Mesendoderm (in vitro differentiated cells): ENCODE measurements around the gene CEP135.
A peak's percentile ranks its signal among the peaks of the same experiment; 100 is the strongest.

Source experiments
- DNase-seq: peaks from one replicate; pipeline ENCODE4 v3.0.0; 2013
- H2AK5ac ChIP-seq: 2 replicates; pipeline ENCODE4 v1.6.1; 2013; ENCODE audit warnings: low read length, inconsistent platforms
- H2BK120ac ChIP-seq: 2 replicates; pipeline ENCODE4 v1.6.1; 2013; ENCODE audit warnings: low read depth, mild to moderate bottlenecking, low read length, moderate library complexity, mixed read lengths
- H2BK15ac ChIP-seq: replicated peaks from 2 replicates; pipeline ENCODE4 v1.6.1; 2013; ENCODE audit warnings: low read depth, mild to moderate bottlenecking, moderate library complexity
- H2BK5ac ChIP-seq: 2 replicates; pipeline ENCODE4 v1.6.1; 2013; ENCODE audit warnings: low read length, inconsistent platforms
- H3K18ac ChIP-seq: 2 replicates; pipeline ENCODE4 v1.6.1; 2013; ENCODE audit warnings: mild to moderate bottlenecking, low read length, mixed read lengths
- H3K23ac ChIP-seq: one replicate; pipeline ENCODE4 v1.6.1; 2013; ENCODE audit warnings: low read length
- H3K27ac ChIP-seq: 2 replicates; pipeline ENCODE4 v1.5.1; 2013; ENCODE audit warnings: low read depth, mild to moderate bottlenecking, inconsistent platforms, low read length, moderate library complexity
- H3K27me3 ChIP-seq: 2 replicates; pipeline ENCODE4 v1.6.1; 2013; ENCODE audit warnings: low read length, control low read depth, mild to moderate bottlenecking, inconsistent platforms; ENCODE audit not compliant: insufficient read depth, poor library complexity
- H3K36me3 ChIP-seq: 2 replicates; pipeline ENCODE4 v1.6.1; 2013; ENCODE audit warnings: low read length, inconsistent platforms; ENCODE audit not compliant: control insufficient read depth, insufficient read depth
- H3K4ac ChIP-seq: one replicate; pipeline ENCODE4 v1.6.1; 2013; ENCODE audit warnings: low read depth, mild to moderate bottlenecking, low read length, moderate library complexity
- H3K4me1 ChIP-seq: 2 replicates; pipeline ENCODE4 v1.6.1; 2013; ENCODE audit warnings: low read depth, low read length, inconsistent platforms; ENCODE audit not compliant: control insufficient read depth
- H3K4me2 ChIP-seq: 2 replicates; pipeline ENCODE4 v1.6.1; 2013; ENCODE audit warnings: low read length
- H3K4me3 ChIP-seq: 2 replicates; pipeline ENCODE4 v1.5.1; 2013; ENCODE audit warnings: mild to moderate bottlenecking, low read length
- H3K56ac ChIP-seq: one replicate; pipeline ENCODE4 v1.6.1; 2013; ENCODE audit warnings: low read length
- H3K79me1 ChIP-seq: 2 replicates; pipeline ENCODE4 v1.6.1; 2013; ENCODE audit warnings: low read length, inconsistent platforms
- H3K79me2 ChIP-seq: 2 replicates; pipeline ENCODE4 v1.6.1; 2013; ENCODE audit warnings: mild to moderate bottlenecking, low read length; ENCODE audit not compliant: control insufficient read depth, insufficient read depth
- H3K9ac ChIP-seq: 2 replicates; pipeline ENCODE4 v1.6.1; 2013; ENCODE audit warnings: low read length, inconsistent platforms
- H4K5ac ChIP-seq: one replicate; pipeline ENCODE4 v1.6.1; 2013; ENCODE audit warnings: low read length
- H4K8ac ChIP-seq: one replicate; pipeline ENCODE4 v1.6.1; 2013; ENCODE audit warnings: low read depth, mild to moderate bottlenecking, control low read depth, low read length, moderate library complexity
- WGBS: extraction: QIAGEN DNeasy Blood & Tissue Kit; methylation state at CpG from one replicate; pipeline ENCODE4 v1.1.7; 2013; ENCODE audit warnings: low lambda C conversion rate, missing lambda C conversion rate; ENCODE audit not compliant: insufficient coverage; ENCODE audit errors: extremely low coverage; 5-methylcytosine and 5-hydroxymethylcytosine counted together

Gene CEP135

GRCh38 chr4:55979562-55979961, 30.8 kb downstream of the CEP135 start:
- H3K23ac ChIP-seq = no peak overlapping the region
- H3K4me3 ChIP-seq = no peak overlapping the region
- no peak overlapping the region for H3K18ac ChIP-seq
- WGBS = no CpG with 5 or more reads among the region's 3 CpGs
- H3K79me2 ChIP-seq = no peaks in the 10 kb centered on the region
- no peak overlapping the region for H3K9ac ChIP-seq
- no peak overlapping the region for H3K56ac ChIP-seq
- H3K27me3 ChIP-seq = no peaks in the 10 kb centered on the region
- no peak overlapping the region for H3K4ac ChIP-seq
- H4K8ac ChIP-seq = peak overlapping the region; percentile 56
- no peaks in the 10 kb centered on the region for H3K79me1 ChIP-seq
- no peak overlapping the region for H2BK120ac ChIP-seq
- peak; percentile 40 for DNase-seq
- H3K27ac ChIP-seq = no peak overlapping the region
- H3K4me2 ChIP-seq = no peak overlapping the region
- H2BK15ac ChIP-seq = no peak overlapping the region
- no peak overlapping the region for H2AK5ac ChIP-seq
- peaks cover 2% of the 10 kb centered on the region for H3K4me1 ChIP-seq
- no peak overlapping the region for H4K5ac ChIP-seq
- no peaks in the 10 kb centered on the region for H3K36me3 ChIP-seq
- no peak overlapping the region for H2BK5ac ChIP-seq

DNA sequence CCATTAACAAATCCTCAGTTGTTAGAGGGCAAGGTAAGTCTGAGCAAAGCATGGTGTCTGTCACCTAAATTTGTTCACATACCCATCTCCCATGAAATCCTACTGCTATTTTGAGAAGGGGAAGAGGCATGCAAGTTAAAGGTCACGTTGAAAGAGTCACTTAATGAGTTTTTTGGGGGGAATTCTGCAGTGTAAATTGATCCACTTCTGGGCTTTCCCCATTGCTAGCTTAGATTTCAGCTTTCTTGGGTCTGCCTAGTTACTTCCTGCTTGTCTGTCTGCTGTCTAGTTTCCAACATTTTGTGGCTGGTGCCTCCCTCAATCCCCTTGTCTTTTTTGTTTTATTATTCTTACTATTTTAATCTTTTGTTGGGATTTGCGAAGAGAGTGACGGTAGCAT, 32.0 kb downstream of the CEP135 start:
- no CpG with 5 or more reads among the region's 3 CpGs for WGBS
- Histone ChIP-seq H3K4me3 (no peak overlapping the region), H3K79me2 (no peaks in the 10 kb centered on the region), H3K4ac (no peak overlapping the region), H3K18ac (no peak overlapping the region), H3K27ac (no peak overlapping the region), H4K8ac (no peak overlapping the region), H4K5ac (no peak overlapping the region), H3K9ac (no peak overlapping the region), H3K27me3 (no peaks in the 10 kb centered on the region), H2BK15ac (no peak overlapping the region), H2AK5ac (no peak overlapping the region), H3K36me3 (no peaks in the 10 kb centered on the region), H3K4me2 (no peak overlapping the region), H2BK5ac (no peak overlapping the region), H3K4me1 (peaks cover 2% of the 10 kb centered on the region), H3K56ac (no peak overlapping the region), H2BK120ac (no peak overlapping the region), H3K23ac (no peak overlapping the region), H3K79me1 (no peaks in the 10 kb centered on the region)
- no peak for DNase-seq

DNA sequence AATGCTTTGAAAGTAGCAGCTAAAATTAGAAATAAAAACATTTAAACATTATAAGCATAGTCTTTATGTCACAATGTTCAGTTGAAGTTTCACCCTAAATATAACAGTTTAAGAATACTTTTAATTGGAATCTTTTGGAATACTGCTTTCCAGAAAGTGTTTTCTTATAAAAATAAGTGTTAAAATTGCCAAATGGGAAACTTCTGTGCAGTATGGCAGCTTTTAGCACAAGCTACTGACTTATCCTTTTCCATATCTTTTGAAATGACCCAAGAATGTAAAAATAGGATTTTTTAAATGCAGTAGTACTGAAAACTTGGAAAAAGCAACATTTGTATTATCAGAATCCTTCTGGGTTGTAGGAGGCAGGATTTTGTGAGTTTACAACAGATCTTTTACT, 34.2 kb downstream of the CEP135 start:
- Histone ChIP-seq H3K36me3 (no peaks in the 10 kb centered on the region), H2BK15ac (no peak overlapping the region), H2BK120ac (no peak overlapping the region), H3K4me1 (peaks cover 2% of the 10 kb centered on the region), H3K9ac (no peak overlapping the region), H3K4me3 (no peak overlapping the region), H4K5ac (no peak overlapping the region), H3K18ac (no peak overlapping the region), H3K79me1 (no peaks in the 10 kb centered on the region), H3K56ac (no peak overlapping the region), H3K27me3 (no peaks in the 10 kb centered on the region), H2AK5ac (no peak overlapping the region), H2BK5ac (no peak overlapping the region), H3K4ac (no peak overlapping the region), H3K79me2 (no peaks in the 10 kb centered on the region), H3K4me2 (no peak overlapping the region), H3K23ac (no peak overlapping the region), H4K8ac (no peak overlapping the region), H3K27ac (no peak overlapping the region)
- DNase-seq = no peak

DNA sequence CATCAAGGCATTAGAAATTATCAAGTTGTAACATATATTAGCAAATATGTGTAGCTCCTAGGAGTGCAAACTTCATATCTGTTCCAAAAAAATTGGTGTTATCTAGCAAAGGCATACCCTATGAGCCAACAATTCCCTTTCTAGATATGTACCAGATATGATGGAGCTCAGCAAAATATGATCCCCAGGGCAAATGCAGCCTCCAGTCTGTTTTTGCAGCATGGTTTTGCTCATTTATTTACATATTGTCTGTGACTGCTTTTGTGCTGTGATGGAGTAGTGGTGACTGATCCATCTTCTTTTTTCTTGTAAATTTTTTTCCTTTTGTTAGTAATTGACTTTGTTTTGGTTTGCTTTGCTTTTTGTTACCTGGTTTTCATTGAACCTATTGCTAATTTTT, 41.0 kb downstream of the CEP135 start:
- Histone ChIP-seq H3K79me2 (no peaks in the 10 kb centered on the region), H2BK120ac (no peak overlapping the region), H3K27ac (no peak overlapping the region), H3K36me3 (no peaks in the 10 kb centered on the region), H3K23ac (no peak overlapping the region), H3K18ac (no peak overlapping the region), H3K9ac (no peak overlapping the region), H3K79me1 (no peaks in the 10 kb centered on the region), H3K27me3 (no peaks in the 10 kb centered on the region), H3K56ac (no peak overlapping the region), H2BK5ac (no peak overlapping the region), H4K5ac (no peak overlapping the region), H2AK5ac (no peak overlapping the region), H3K4me2 (no peak overlapping the region), H3K4me1 (no peaks in the 10 kb centered on the region), H3K4me3 (no peak overlapping the region), H3K4ac (no peak overlapping the region), H2BK15ac (no peak overlapping the region), H4K8ac (no peak overlapping the region)
- DNase-seq = no peak

DNA sequence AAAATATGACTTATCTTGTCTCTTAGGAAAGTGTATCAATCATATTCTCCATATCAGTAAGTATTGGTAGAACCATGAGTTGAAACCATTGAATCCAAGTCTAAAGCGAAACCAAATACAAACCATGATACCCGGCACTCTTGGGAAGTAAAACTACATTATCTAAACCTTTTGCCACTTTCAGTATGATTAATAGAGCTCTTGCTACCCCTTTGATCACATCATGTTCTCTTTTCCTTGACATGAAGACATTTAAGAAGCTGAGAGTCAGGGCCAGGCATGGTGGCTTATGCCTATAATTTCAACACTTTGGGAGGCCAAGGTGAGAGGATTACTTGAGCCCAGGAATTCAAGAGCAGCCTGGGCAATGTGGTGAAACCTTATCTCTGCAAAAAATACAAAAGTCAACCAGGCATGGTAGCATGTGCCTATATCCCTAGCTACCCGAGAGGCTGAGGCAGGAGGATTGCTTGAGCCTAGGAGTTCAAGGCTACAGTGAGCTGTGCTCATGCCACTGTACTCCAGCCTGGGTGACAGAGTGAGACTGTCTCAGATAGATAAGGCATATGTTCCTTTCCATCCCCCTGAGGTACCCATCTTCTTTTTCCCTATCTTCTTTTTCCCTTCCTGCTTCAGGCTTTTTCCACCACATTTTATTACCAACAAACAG, 45.4 kb downstream of the CEP135 start:
- Histone ChIP-seq H3K79me1 (no peaks in the 10 kb centered on the region), H3K4me2 (no peak overlapping the region), H2BK120ac (no peak overlapping the region), H2BK15ac (no peak overlapping the region), H4K5ac (no peak overlapping the region), H3K27ac (no peak overlapping the region), H3K36me3 (no peaks in the 10 kb centered on the region), H4K8ac (no peak overlapping the region), H3K18ac (no peak overlapping the region), H3K4me1 (no peaks in the 10 kb centered on the region), H3K23ac (no peak overlapping the region), H3K9ac (no peak overlapping the region), H2BK5ac (no peak overlapping the region), H3K4ac (no peak overlapping the region), H3K56ac (no peak overlapping the region), H2AK5ac (no peak overlapping the region), H3K4me3 (no peak overlapping the region), H3K27me3 (no peaks in the 10 kb centered on the region), H3K79me2 (no peaks in the 10 kb centered on the region)
- no CpG with 5 or more reads among the region's 3 CpGs for WGBS
- DNase-seq = no peak

GRCh38 chr4:55996646-55997045, 47.9 kb downstream of the CEP135 start:
- Histone ChIP-seq H3K4me1 (no peaks in the 10 kb centered on the region), H3K36me3 (no peaks in the 10 kb centered on the region), H3K23ac (no peak overlapping the region), H3K79me2 (no peaks in the 10 kb centered on the region), H3K4me2 (no peak overlapping the region), H3K27ac (no peak overlapping the region), H3K18ac (no peak overlapping the region), H2BK5ac (no peak overlapping the region), H4K8ac (no peak overlapping the region), H3K56ac (no peak overlapping the region), H3K4me3 (no peak overlapping the region), H2AK5ac (no peak overlapping the region), H2BK15ac (no peak overlapping the region), H2BK120ac (no peak overlapping the region), H3K9ac (no peak overlapping the region), H3K4ac (no peak overlapping the region), H3K79me1 (no peaks in the 10 kb centered on the region), H4K5ac (no peak overlapping the region), H3K27me3 (no peaks in the 10 kb centered on the region)
- no CpG with 5 or more reads among the region's 2 CpGs for WGBS
- no peak for DNase-seq
